Keratinocyte (primary cell): ENCODE measurements around the gene SLCO3A1.

Experiments
- CTCF ChIP-seq, 3 experiments: IDR thresholded peaks in 1 of 3; conservative IDR thresholded peaks in 1 of 3; optimal IDR thresholded peaks in 1 of 3; 2 replicates in 2 of 3; 3 replicates in 1 of 3; pipeline versions ENCODE3 to v1.5.1; 2011; ENCODE audit warnings: low read length in 3 of 3, mild to moderate bottlenecking in 3 of 3, moderate library complexity in 2 of 3, control low read depth in 1 of 3, inconsistent platforms in 1 of 3; ENCODE audit not compliant: insufficient read depth in 2 of 3; ENCODE audit errors: extremely low read depth in 1 of 3
- EZH2 ChIP-seq: IDR thresholded peaks from one replicate; pipeline ENCODE4 v1.6.1; 2012; ENCODE audit warnings: inconsistent platforms, mild to moderate bottlenecking, low read length, moderate library complexity

- TF ChIP-seq CTCF (optimal IDR thresholded peaks at IDR 0.05 in 1 of 3, IDR thresholded peaks at IDR 0.05 in 1 of 3, conservative IDR thresholded peaks at IDR 0.05 in 1 of 3; ENCODE audit: extremely low read depth in 1 of 3, insufficient read depth in 2 of 3, low read length in 3 of 3) (no peak), EZH2 (no peak)
Observed at GRCh38 chr15:91860498-91860897, 7.0 kb downstream of the SLCO3A1 start.
